HEK293 (cell line): ENCODE measurements around the gene SLC19A1.

Experiments
- CTCF ChIA-PET: fragments of 350-600 bp; formaldehyde crosslinking; extraction: SDS; loops from one replicate; lab custom pipeline; 2021; ENCODE audit warnings: antibody characterized with exemption; lab: Yijun Ruan, JAX
- POLR2A ChIA-PET: fragments of 300-600 bp; formaldehyde crosslinking; extraction: SDS; loops from one replicate; lab custom pipeline; 2020; ENCODE audit warnings: antibody characterized with exemption, inconsistent platforms; lab: Yijun Ruan, JAX
- H3K27ac ChIP-seq: fragments of 200-500 bp; sonication (Bioruptor generic); 2 replicates; pipeline ENCODE4 v1.5.1; 2014; ENCODE audit warnings: low read depth, low read length, control low read depth, inconsistent platforms; ENCODE audit errors: extremely low read depth
- H3K36me3 ChIP-seq, 2 experiments: fragments of 200-500 bp in 1 of 2; sonication (Bioruptor generic) in 1 of 2; 1 replicate in 1 of 2; 2 replicates in 1 of 2; pipeline ENCODE4 v1.5.1; 2014 to 2017; ENCODE audit warnings: inconsistent platforms in 2 of 2, low read length in 2 of 2; ENCODE audit not compliant: control insufficient read depth in 2 of 2, insufficient read depth in 1 of 2
- H3K4me1 ChIP-seq: fragments of 200-500 bp; sonication (Bioruptor generic); 2 replicates; pipeline ENCODE4 v1.5.1; 2014; ENCODE audit warnings: mild to moderate bottlenecking, low read length, inconsistent platforms; ENCODE audit not compliant: control insufficient read depth, insufficient read depth
- H3K4me3 ChIP-seq: 2 replicates; pipeline ENCODE4 v1.5.1; 2011; ENCODE audit warnings: low read depth, mild to moderate bottlenecking, control low read depth, low read length, moderate library complexity
- H3K9me3 ChIP-seq: fragments of 200-500 bp; sonication (Bioruptor generic); 2 replicates; pipeline ENCODE4 v1.5.1; 2014; ENCODE audit warnings: low read depth, low read length, inconsistent platforms; ENCODE audit not compliant: control insufficient read depth, insufficient read depth
- FEZF1 ChIP-seq: fragments of 450-650 bp; formaldehyde crosslinking; IDR thresholded peaks from 2 replicates; pipeline ENCODE4 v1.5.1; 2016; ENCODE audit warnings: missing biosample characterization, missing genetic modification characterization
- GLIS1 ChIP-seq: fragments of 450-650 bp; formaldehyde crosslinking; IDR thresholded peaks from 2 replicates; pipeline ENCODE4 v1.5.1; 2016; ENCODE audit warnings: missing biosample characterization, missing genetic modification characterization
- PRDM6 ChIP-seq: fragments of 450-650 bp; formaldehyde crosslinking; IDR thresholded peaks from 2 replicates; pipeline ENCODE4 v1.5.1; 2017; ENCODE audit warnings: missing biosample characterization, missing genetic modification characterization
- RBAK ChIP-seq: fragments of 450-650 bp; formaldehyde crosslinking; IDR thresholded peaks from 2 replicates; pipeline ENCODE4 v1.5.1; 2016; ENCODE audit warnings: missing biosample characterization, missing genetic modification characterization
- TRIM28 ChIP-seq: IDR thresholded peaks from 2 replicates; pipeline ENCODE4 v1.6.1; 2011; ENCODE audit warnings: low read length, control low read depth, borderline replicate concordance
- ZBTB8A ChIP-seq: fragments of 450-650 bp; formaldehyde crosslinking; IDR thresholded peaks from 2 replicates; pipeline ENCODE4 v1.5.1; 2016; ENCODE audit warnings: missing biosample characterization, missing genetic modification characterization
- ZIC2 ChIP-seq: fragments of 450-650 bp; formaldehyde crosslinking; IDR thresholded peaks from 2 replicates; pipeline ENCODE4 v1.5.1; 2016; ENCODE audit warnings: missing biosample characterization, missing genetic modification characterization
- ZNF114 ChIP-seq: fragments of 450-650 bp; formaldehyde crosslinking; IDR thresholded peaks from 2 replicates; pipeline ENCODE4 v1.5.0; 2017; ENCODE audit warnings: missing biosample characterization, missing genetic modification characterization
- ZNF202 ChIP-seq: fragments of 450-650 bp; formaldehyde crosslinking; IDR thresholded peaks from 2 replicates; pipeline ENCODE4 v1.5.1; 2016; ENCODE audit warnings: missing biosample characterization, missing genetic modification characterization, borderline replicate concordance
- ZNF341 ChIP-seq: fragments of 450-650 bp; formaldehyde crosslinking; IDR thresholded peaks from 2 replicates; pipeline ENCODE4; 2016; ENCODE audit warnings: low read depth, missing biosample characterization, missing genetic modification characterization
- ZNF404 ChIP-seq: fragments of 450-650 bp; formaldehyde crosslinking; IDR thresholded peaks from 2 replicates; pipeline ENCODE4 v1.5.1; 2017; ENCODE audit warnings: missing biosample characterization, missing genetic modification characterization
- ZNF433 ChIP-seq: fragments of 450-650 bp; formaldehyde crosslinking; IDR thresholded peaks from 2 replicates; pipeline ENCODE4 v1.5.1; 2016; ENCODE audit warnings: missing biosample characterization, missing genetic modification characterization, low read depth
- ZNF449 ChIP-seq: fragments of 450-650 bp; formaldehyde crosslinking; IDR thresholded peaks from 2 replicates; pipeline ENCODE4 v1.5.1; 2017; ENCODE audit warnings: missing biosample characterization, mild to moderate bottlenecking, missing genetic modification characterization, moderate library complexity
- ZNF48 ChIP-seq: fragments of 450-650 bp; formaldehyde crosslinking; IDR thresholded peaks from 2 replicates; pipeline ENCODE4 v1.5.1; 2016; ENCODE audit warnings: missing biosample characterization, missing genetic modification characterization
- ZNF514 ChIP-seq: fragments of 450-650 bp; formaldehyde crosslinking; IDR thresholded peaks from 2 replicates; pipeline ENCODE4 v1.5.1; 2016; ENCODE audit warnings: missing biosample characterization, missing genetic modification characterization
- ZNF518A ChIP-seq: fragments of 450-650 bp; formaldehyde crosslinking; conservative IDR thresholded peaks from 2 replicates; pipeline ENCODE4 v1.5.1; 2016; ENCODE audit warnings: low read depth, missing biosample characterization, missing genetic modification characterization
- ZNF529 ChIP-seq: fragments of 450-650 bp; formaldehyde crosslinking; IDR thresholded peaks from 2 replicates; pipeline ENCODE4 v1.5.1; 2017; ENCODE audit warnings: missing genetic modification characterization, missing biosample characterization; ENCODE audit not compliant: insufficient replicate concordance
- ZNF624 ChIP-seq: fragments of 450-650 bp; formaldehyde crosslinking; IDR thresholded peaks from 2 replicates; pipeline ENCODE4 v1.5.1; 2017; ENCODE audit warnings: missing biosample characterization, missing genetic modification characterization
- ZNF629 ChIP-seq: fragments of 450-650 bp; formaldehyde crosslinking; IDR thresholded peaks from 2 replicates; pipeline ENCODE4 v1.5.1; 2017; ENCODE audit warnings: missing biosample characterization, missing genetic modification characterization
- ZNF701 ChIP-seq: fragments of 450-650 bp; formaldehyde crosslinking; IDR thresholded peaks from 2 replicates; pipeline ENCODE4 v1.5.1; 2016; ENCODE audit warnings: missing biosample characterization, missing genetic modification characterization
- ZNF785 ChIP-seq: fragments of 450-650 bp; formaldehyde crosslinking; IDR thresholded peaks from 2 replicates; pipeline ENCODE4 v1.5.1; 2016; ENCODE audit warnings: missing biosample characterization, missing genetic modification characterization
- ZSCAN18 ChIP-seq: fragments of 450-650 bp; formaldehyde crosslinking; IDR thresholded peaks from 2 replicates; pipeline ENCODE4 v1.5.1; 2016; ENCODE audit warnings: missing biosample characterization, missing genetic modification characterization

SLC19A1 gene

GRCh38 chr21:45552696-45553391 lies 10.6 kb upstream of the SLC19A1 start:
- no peak for TF ChIP-seq ZNF529
- no peak for TF ChIP-seq ZNF785
- no peak for TF ChIP-seq ZNF433 (tag by site-specific recombination)
- no peak for TF ChIP-seq ZNF518A
- no peak for TF ChIP-seq GLIS1
- no peak for TF ChIP-seq FEZF1 (tag by site-specific recombination)
- no peak for TF ChIP-seq ZNF404
- TF ChIP-seq ZNF114 (tag by site-specific recombination): no peak
- TF ChIP-seq ZNF701 (tag by site-specific recombination): no peak
- peak; percentile 79 for TF ChIP-seq ZNF341
- peak; percentile 4; the same call in 1 of the 2 replicates for TF ChIP-seq ZBTB8A (tag by site-specific recombination)
- CTCF ChIA-PET: interaction anchor here (0.7 to 0.9 kb wide), 2 partner anchors 93 to 343 kb away, joined by 3 read pairs; no protein-coding TSS in a partner anchor
- no peak overlapping the region for H3K27ac ChIP-seq

DNA sequence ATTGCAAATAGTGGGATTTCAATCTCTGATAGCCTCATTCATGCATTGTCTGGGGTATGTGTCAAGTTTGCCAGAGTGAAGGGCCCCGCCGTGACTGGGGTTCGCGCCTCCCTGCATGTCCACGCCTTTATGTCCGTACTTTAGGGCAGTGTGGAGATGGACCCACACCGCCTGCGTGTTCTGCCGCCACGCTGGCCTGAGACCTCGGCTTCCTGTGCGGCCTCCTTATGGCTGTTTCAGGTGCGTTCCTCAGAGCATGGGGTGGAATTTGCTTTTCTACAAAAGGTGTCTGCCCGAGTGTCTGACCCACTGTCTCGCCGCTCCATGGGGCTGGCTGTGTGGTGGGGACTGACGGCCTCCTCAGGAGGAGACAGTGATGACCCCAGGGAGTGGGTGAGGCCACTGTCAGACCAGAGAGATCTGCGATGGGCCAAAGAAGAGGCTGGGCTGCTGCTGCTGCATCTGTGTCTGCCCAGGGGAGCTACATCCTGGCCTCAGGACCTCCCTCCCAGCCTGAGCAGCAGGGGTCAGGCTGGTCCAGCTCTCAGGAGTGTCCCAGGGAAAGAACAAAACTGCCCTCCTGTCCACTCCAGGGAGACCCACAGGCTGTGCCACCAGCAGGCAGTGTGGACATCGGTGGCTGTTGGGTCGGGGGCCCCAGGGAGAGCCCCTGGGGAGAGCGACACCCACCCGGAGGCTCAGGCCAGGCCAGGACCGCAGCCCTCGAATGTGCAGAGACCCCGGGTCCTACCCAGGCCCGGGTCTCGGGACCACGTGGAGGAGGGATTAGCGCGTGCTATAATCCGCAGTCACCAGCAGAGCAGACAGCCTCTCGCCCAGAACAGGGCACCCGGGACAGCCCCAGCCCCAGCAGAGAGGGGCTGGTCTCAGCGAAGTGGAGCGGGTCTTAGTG lies 9.8 kb upstream of the SLC19A1 start:
- no peaks in the 10 kb centered on the region for H3K36me3 ChIP-seq
- H3K4me3 ChIP-seq: no peak overlapping the region
- peaks cover 6% of the 10 kb centered on the region; the same call in 1 of the 2 replicates for H3K4me1 ChIP-seq
- POLR2A ChIA-PET: no interaction called here
- TF ChIP-seq GLIS1 (peak; percentile 22; the same call in 1 of the 2 replicates), PRDM6 (tag by site-specific recombination) (no peak), ZIC2 (tag by site-specific recombination) (peak; percentile 22; the same call in 1 of the 2 replicates), ZBTB8A (tag by site-specific recombination) (0 out of 2 replicates have a peak, but pooled peaks have one; percentile 29), ZNF624 (no peak), ZNF514 (no peak), TRIM28 (no peak), ZSCAN18 (no peak), ZNF629 (no peak), RBAK (no peak), ZNF202 (no peak), ZNF449 (no peak), ZNF48 (tag by site-specific recombination) (no peak)
- CTCF ChIA-PET: interaction anchor here (0.7 kb wide), 1 partner anchor 342 kb away, joined by 3 read pairs; no protein-coding TSS in a partner anchor
- no peaks in the 10 kb centered on the region for H3K9me3 ChIP-seq
- no peak overlapping the region for H3K27ac ChIP-seq

More at GRCh38 chr21:45552696-45553391, 10.6 kb upstream of the SLC19A1 start:
- H3K4me3 ChIP-seq: no peak overlapping the region
- peaks cover 6% of the 10 kb centered on the region; the same call in 1 of the 2 replicates for H3K4me1 ChIP-seq
- POLR2A ChIA-PET: no interaction called here
- no peaks in the 10 kb centered on the region for H3K9me3 ChIP-seq
- no peaks in the 10 kb centered on the region for H3K36me3 ChIP-seq
